ENCODE data around the gene ADRA2C. TPM values are rescaled to one million over a fixed set of nuclear protein-coding genes. Genes with fewer than 3 reads are reported as not detected.

ADRA2C gene
- total and polyA plus RNA-seq, 2 experiments from 2014 or later, result 6.3 to 7.7 TPM

DNA sequence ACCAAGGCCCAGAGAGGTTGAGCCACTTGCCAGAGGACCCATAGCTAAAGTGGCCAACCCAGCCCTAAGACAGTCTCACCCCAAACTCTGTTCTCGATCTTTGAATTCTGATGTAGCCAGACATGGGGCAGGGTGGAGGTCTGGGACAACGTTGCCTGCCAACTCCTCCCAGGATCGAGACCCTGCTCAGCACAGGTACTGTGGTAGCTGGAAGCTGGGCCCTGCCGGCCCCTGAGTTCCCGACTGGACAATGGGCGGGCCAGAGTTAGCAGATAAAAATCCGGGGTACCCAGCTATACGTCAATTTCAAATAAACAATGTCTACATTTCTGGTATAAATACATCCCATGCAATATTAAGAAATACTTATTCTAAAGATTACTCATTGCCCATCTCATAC is 35.3 kb downstream of the ADRA2C start:
- 88% methylated on average over 8 of the region's 8 CpGs for WGBS (ENCODE audit: low lambda C conversion rate, missing lambda C conversion rate)
- H3K9me3 ChIP-seq (ENCODE audit: low read depth), result no peaks in the 10 kb centered on the region

GRCh38 chr4:3801931-3802550 is 35.9 kb downstream of the ADRA2C start:
- no peaks in the 10 kb centered on the region for H4K20me1 ChIP-seq (ENCODE audit: insufficient read depth, poor library complexity, severe bottlenecking)
- TF ChIP-seq CTCF (IDR thresholded peaks at IDR 0.05; ENCODE audit: poor library complexity) (no peak), EZH2 (IDR thresholded peaks at IDR 0.05; ENCODE audit: borderline replicate concordance) (no peak)
- no peak overlapping the region for H3K4me2 ChIP-seq
- 75% methylated on average over 15 of the region's 15 CpGs for WGBS (ENCODE audit: low lambda C conversion rate, missing lambda C conversion rate)
- H3K4me1 ChIP-seq (ENCODE audit: insufficient read depth), result no peaks in the 10 kb centered on the region
- no peak for DNase-seq (ENCODE audit: low spot score)
- H3K4me3 ChIP-seq, result no peak overlapping the region
- H3K9me3 ChIP-seq (ENCODE audit: low read depth), result no peaks in the 10 kb centered on the region
- H2AFZ ChIP-seq, result no peak overlapping the region
- H3K9me2 ChIP-seq (replicated peaks; ENCODE audit: insufficient read depth), result no peaks in the 10 kb centered on the region
- H3K27me3 ChIP-seq, result peaks cover under 1% of the 10 kb centered on the region
- H3K79me2 ChIP-seq, result no peaks in the 10 kb centered on the region
- no peaks in the 10 kb centered on the region for H3K36me3 ChIP-seq (replicated peaks; ENCODE audit: insufficient read depth, low read depth)
- H3K27ac ChIP-seq, result no peak overlapping the region

More for the DNA sequence above, 35.3 kb downstream of the ADRA2C start:
- Histone ChIP-seq H3K4me3 (no peak overlapping the region), H2AFZ (no peak overlapping the region), H3K27me3 (no peaks in the 10 kb centered on the region), H3K27ac (no peak overlapping the region), H3K4me1 (ENCODE audit: insufficient read depth) (no peaks in the 10 kb centered on the region), H3K79me2 (no peaks in the 10 kb centered on the region), H3K36me3 (replicated peaks; ENCODE audit: insufficient read depth, low read depth) (no peaks in the 10 kb centered on the region), H3K9me2 (replicated peaks; ENCODE audit: insufficient read depth) (no peaks in the 10 kb centered on the region), H3K4me2 (no peak overlapping the region), H4K20me1 (ENCODE audit: insufficient read depth, poor library complexity, severe bottlenecking) (no peaks in the 10 kb centered on the region)
- TF ChIP-seq EZH2 (IDR thresholded peaks at IDR 0.05; ENCODE audit: borderline replicate concordance), result no peak
- no peak for TF ChIP-seq EZH2phosphoT487 (IDR thresholded peaks at IDR 0.05; ENCODE audit: low read depth, severe bottlenecking, unreplicated experiment)
- no peak for TF ChIP-seq CTCF (IDR thresholded peaks at IDR 0.05; ENCODE audit: poor library complexity)
- no peak for DNase-seq (ENCODE audit: low spot score)

DNA sequence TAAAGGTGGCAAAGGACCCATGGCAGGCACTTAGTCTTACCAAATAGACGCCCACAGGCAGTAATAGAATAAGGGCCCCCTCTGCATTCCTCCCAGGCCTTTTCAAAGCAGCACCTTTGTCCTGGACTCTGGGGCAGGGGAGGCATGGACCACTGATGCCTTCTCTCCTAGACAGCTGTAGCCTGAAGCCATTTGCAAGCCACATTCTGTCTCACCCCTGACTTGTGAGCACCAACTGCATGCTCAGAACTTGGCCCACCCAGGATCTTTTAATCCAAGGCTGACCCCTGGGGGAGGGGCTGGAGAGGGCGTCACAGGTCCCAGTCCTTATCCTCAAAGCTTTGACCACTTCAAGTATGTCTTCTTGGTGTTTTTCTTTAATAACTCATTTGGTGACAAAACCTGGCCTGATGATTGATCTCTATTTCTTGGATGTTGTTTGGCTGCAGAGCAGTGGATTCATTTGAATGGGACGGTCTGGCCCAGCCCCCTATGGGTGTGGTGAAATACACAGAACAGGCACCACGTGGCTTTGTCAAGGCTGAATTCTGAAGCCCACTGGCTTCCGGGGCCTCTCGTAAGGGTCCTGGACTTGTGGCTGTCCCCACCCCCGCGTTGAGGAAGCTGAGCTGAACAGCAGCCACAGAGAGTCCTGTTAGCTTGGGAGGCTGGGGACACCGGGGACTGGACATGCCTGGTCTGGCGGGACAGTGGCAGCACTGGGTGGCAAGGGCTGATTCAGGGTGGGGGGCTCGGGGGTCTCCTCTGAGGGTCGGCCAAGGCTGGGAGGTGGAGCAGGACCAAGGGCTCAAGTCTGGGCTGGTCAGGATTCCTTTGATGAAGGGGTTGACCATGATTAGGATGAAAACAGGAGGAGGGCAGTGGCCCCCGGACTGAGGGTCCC is 36.6 kb downstream of the ADRA2C start:
- Histone ChIP-seq H3K27ac (no peak overlapping the region), H3K4me2 (no peak overlapping the region), H3K27me3 (peaks cover 8% of the 10 kb centered on the region), H3K4me3 (no peak overlapping the region), H3K4me1 (ENCODE audit: insufficient read depth) (no peaks in the 10 kb centered on the region), H3K9me3 (ENCODE audit: low read depth) (no peaks in the 10 kb centered on the region), H3K79me2 (no peaks in the 10 kb centered on the region), H4K20me1 (ENCODE audit: insufficient read depth, poor library complexity, severe bottlenecking) (no peaks in the 10 kb centered on the region), H2AFZ (no peak overlapping the region), H3K36me3 (replicated peaks; ENCODE audit: insufficient read depth, low read depth) (no peaks in the 10 kb centered on the region), H3K9me2 (replicated peaks; ENCODE audit: insufficient read depth) (no peaks in the 10 kb centered on the region)
- no peak for DNase-seq (ENCODE audit: low spot score)
- WGBS (ENCODE audit: low lambda C conversion rate, missing lambda C conversion rate), result 72% methylated on average over 12 of the region's 13 CpGs
- TF ChIP-seq EZH2phosphoT487 (IDR thresholded peaks at IDR 0.05; ENCODE audit: low read depth, severe bottlenecking, unreplicated experiment), result no peak

- Histone ChIP-seq H3K4me3 (no peak overlapping the region), H3K4me2 (no peak overlapping the region), H3K27ac (no peak overlapping the region), H3K27me3 (peaks cover 15% of the 10 kb centered on the region), H4K20me1 (ENCODE audit: insufficient read depth, poor library complexity, severe bottlenecking) (no peaks in the 10 kb centered on the region), H2AFZ (no peak overlapping the region), H3K9me2 (replicated peaks; ENCODE audit: insufficient read depth) (no peaks in the 10 kb centered on the region), H3K36me3 (replicated peaks; ENCODE audit: insufficient read depth, low read depth) (no peaks in the 10 kb centered on the region), H3K79me2 (no peaks in the 10 kb centered on the region), H3K9me3 (ENCODE audit: low read depth) (no peaks in the 10 kb centered on the region), H3K4me1 (ENCODE audit: insufficient read depth) (no peaks in the 10 kb centered on the region)
- 77% methylated on average over 10 of the region's 18 CpGs for WGBS (ENCODE audit: low lambda C conversion rate, missing lambda C conversion rate)
- DNase-seq (ENCODE audit: low spot score), result no peak
- TF ChIP-seq CTCF (IDR thresholded peaks at IDR 0.05; ENCODE audit: poor library complexity) (no peak), EZH2 (IDR thresholded peaks at IDR 0.05; ENCODE audit: borderline replicate concordance) (no peak), EZH2phosphoT487 (IDR thresholded peaks at IDR 0.05; ENCODE audit: low read depth, severe bottlenecking, unreplicated experiment) (no peak)
Observed at GRCh38 chr4:3803475-3803847, 37.3 kb downstream of the ADRA2C start.

Data from hepatocyte (in vitro differentiated cells).